Right lobe of liver (tissue), 6 donors: ENCODE results near the gene PPP6R3. TPM values are rescaled to one million over a fixed set of nuclear protein-coding genes. Genes with fewer than 3 reads are reported as not detected.

Experiments
- ATAC-seq, 4 donors: fragments of 200-7000 bp; cut with Tn5 transposase; one replicate each; pipeline ENCODE4 v1.9.1; 2020; ENCODE audit warnings: mild to moderate bottlenecking in 4 of 4, moderate library complexity in 4 of 4
- DNase-seq, 3 donors: peaks; one replicate each; pipeline ENCODE4 v3.0.0-alpha.2; 2020
- H3K27ac ChIP-seq, 3 donors: fragments of 200-600 bp; one replicate each; pipeline ENCODE4 v1.8.0; 2022
- H3K27me3 ChIP-seq, 2 donors: fragments of 200-600 bp; one replicate each; pipeline ENCODE4 v1.8.0; 2022
- H3K36me3 ChIP-seq, 4 donors: fragments of 200-600 bp; sonication (generic) in 1 of 4; one replicate each; pipeline versions ENCODE4 v1.5.1 to v1.8.0; 2017 to 2022; ENCODE audit warnings: control low read depth in 1 of 4
- H3K4me1 ChIP-seq, 4 donors: fragments of 200-600 bp; sonication (generic) in 1 of 4; one replicate each; pipeline versions ENCODE4 v1.5.1 to v1.8.0; 2017 to 2022; ENCODE audit warnings: control low read depth in 1 of 4
- H3K4me3 ChIP-seq, 3 donors: fragments of 200-600 bp; one replicate each; pipeline ENCODE4 v1.8.0; 2022
- H3K9me3 ChIP-seq, 4 donors: fragments of 200-600 bp; sonication (generic) in 1 of 4; one replicate each; pipeline versions ENCODE4 v1.5.1 to v1.8.0; 2017 to 2022; ENCODE audit warnings: control low read depth in 1 of 4
- POLR2A ChIP-seq: fragments of 450-650 bp; IDR thresholded peaks from one replicate; pipeline ENCODE4 v1.6.1; 2017; ENCODE audit warnings: antibody characterized with exemption, mild to moderate bottlenecking
- WGBS: methylation state at CpG from one replicate; pipeline ENCODE4 v1.1.6; 2018; ENCODE audit warnings: low coverage, low lambda C conversion rate; ENCODE audit not compliant: insufficient coverage; ENCODE audit errors: missing lambda C conversion rate; 5-methylcytosine and 5-hydroxymethylcytosine counted together
- intact Hi-C, 2 donors: fragments of 100-400 bp; cut with DNase I; formaldehyde crosslinking; loops; one replicate each; pipeline versions ENCODE4 v1.11.2 to v1.14.1; 2022
- total RNA-seq, 6 experiments: library from RNA; depleted of rRNA in 2 of 6; stranded (reverse); fragments of >200 nt in 2 of 6; fragmentation: NEBNext Ultra II Directional in 3 of 6; extraction: Animal tissue kit (Norgen Biotek cat#: 25700) in 3 of 6; gene quantifications; one replicate each; pipeline versions ENCODE4 v1.1.0 to v1.2.4, GENCODE V29; 2016 to 2023
- TF ChIP-seq, protein P1 (sequence below), 4 donors: fragments of 200-600 bp in 3 of 4; fragments of 450-650 bp in 1 of 4; IDR thresholded peaks; one replicate each; pipeline versions ENCODE4 v1.5.1 to v1.8.0; 2016 to 2022; ENCODE audit warnings: antibody characterized with exemption in 4 of 4, mild to moderate bottlenecking in 2 of 4
- donor health status: DM: no; HTN: yes; CAD: no.
- donor health status: DM: no; HTN: no; CAD: no.
- donor health status: DM: no; HTN: no; CAD: no.
- donor health status: DM: no; HTN: yes; CAD: no.
- donor health status: DM: no; HTN: yes; CAD: no.

PPP6R3 gene
- total RNA-seq, 6 experiments from 2014 or later = 35.8 to 48.3 (median 39.2) TPM

DNA sequence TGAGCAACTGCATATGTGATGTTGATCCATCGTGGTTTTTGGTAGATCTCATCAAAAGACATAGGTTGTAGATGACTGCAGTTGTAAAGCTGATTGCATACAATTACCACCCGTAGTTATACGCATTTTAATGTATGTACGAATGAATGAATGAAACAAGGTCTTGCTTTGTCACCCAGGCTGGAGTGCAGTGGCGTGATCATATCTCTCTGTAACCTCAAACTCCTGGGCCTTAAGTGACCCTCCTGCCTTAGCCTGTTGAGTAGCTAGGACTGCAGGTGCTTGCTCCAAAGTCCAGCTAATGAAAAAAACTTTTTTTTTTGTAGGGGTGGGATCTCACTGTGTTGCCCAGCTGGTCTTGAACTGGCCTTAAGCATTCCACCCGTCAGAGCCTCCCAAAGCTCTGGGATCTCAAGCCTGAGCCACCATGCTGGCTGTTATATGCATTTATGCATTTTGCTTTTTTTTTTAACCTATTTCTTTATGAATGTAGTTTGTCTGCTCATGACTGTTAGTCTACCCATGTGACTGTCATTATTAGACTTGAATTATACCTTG lies 53.5 kb downstream of the PPP6R3 start:
- peaks cover 0 to 14% (median 5%) of the 10 kb centered on the region in 4 donors for H3K4me1 ChIP-seq
- TF ChIP-seq POLR2A = no peak
- TF ChIP-seq, protein P1, sequence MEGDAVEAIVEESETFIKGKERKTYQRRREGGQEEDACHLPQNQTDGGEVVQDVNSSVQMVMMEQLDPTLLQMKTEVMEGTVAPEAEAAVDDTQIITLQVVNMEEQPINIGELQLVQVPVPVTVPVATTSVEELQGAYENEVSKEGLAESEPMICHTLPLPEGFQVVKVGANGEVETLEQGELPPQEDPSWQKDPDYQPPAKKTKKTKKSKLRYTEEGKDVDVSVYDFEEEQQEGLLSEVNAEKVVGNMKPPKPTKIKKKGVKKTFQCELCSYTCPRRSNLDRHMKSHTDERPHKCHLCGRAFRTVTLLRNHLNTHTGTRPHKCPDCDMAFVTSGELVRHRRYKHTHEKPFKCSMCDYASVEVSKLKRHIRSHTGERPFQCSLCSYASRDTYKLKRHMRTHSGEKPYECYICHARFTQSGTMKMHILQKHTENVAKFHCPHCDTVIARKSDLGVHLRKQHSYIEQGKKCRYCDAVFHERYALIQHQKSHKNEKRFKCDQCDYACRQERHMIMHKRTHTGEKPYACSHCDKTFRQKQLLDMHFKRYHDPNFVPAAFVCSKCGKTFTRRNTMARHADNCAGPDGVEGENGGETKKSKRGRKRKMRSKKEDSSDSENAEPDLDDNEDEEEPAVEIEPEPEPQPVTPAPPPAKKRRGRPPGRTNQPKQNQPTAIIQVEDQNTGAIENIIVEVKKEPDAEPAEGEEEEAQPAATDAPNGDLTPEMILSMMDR (IDR thresholded peaks at IDR 0.05) = no peak
- peak in 1 of 4 donors; percentile 19 for ATAC-seq
- H3K4me3 ChIP-seq = no peak overlapping the region
- H3K27ac ChIP-seq = no peak overlapping the region
- H3K9me3 ChIP-seq = no peaks in the 10 kb centered on the region
- no peaks in the 10 kb centered on the region for H3K36me3 ChIP-seq
- intact Hi-C loops = no loop called here
- WGBS = 90% methylated on average over 6 of the region's 6 CpGs
- DNase-seq = no peak
- no peaks in the 10 kb centered on the region for H3K27me3 ChIP-seq

DNA sequence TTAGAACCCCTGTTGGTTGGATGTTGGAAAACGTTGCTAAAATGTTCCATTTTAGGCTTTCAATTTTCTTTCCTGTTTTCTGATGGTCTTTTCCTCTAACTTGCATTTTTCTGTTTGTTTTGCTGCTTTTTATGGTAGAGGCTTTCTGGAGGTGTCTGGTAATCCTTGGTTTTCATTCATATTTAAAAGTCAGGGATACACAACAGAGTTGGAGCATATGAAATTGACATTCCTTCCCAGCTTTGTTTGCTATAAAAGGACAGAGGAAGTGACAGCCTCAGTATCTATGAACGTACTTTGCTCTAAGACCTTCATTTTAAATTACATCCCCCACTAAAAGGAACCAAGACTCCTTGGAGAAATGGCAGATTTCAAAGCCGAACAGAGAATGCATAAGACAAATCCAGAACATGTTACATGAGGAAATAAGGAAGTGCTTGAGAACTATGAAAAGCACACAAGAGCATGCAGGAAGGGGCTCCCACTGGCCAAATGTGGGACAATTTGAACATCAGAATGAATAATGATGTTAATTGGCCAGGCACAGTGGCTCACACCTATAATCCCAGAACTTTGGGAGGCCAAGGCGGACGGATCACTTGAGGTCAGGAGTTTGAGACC lies 56.7 kb downstream of the PPP6R3 start:
- no peaks in the 10 kb centered on the region for H3K27me3 ChIP-seq
- peaks cover 0 to 28% (median 3%) of the 10 kb centered on the region in 4 donors for H3K36me3 ChIP-seq
- 70% methylated on average over 4 of the region's 5 CpGs for WGBS
- no peak for DNase-seq
- H3K9me3 ChIP-seq = no peaks in the 10 kb centered on the region
- H3K27ac ChIP-seq = no peak overlapping the region
- intact Hi-C loops = no loop called here
- no peak for TF ChIP-seq POLR2A
- TF ChIP-seq, protein P1 (IDR thresholded peaks at IDR 0.05) = no peak
- H3K4me1 ChIP-seq = peaks cover 0 to 10% (median 5%) of the 10 kb centered on the region in 4 donors
- no peak for ATAC-seq
- H3K4me3 ChIP-seq = no peak overlapping the region

DNA sequence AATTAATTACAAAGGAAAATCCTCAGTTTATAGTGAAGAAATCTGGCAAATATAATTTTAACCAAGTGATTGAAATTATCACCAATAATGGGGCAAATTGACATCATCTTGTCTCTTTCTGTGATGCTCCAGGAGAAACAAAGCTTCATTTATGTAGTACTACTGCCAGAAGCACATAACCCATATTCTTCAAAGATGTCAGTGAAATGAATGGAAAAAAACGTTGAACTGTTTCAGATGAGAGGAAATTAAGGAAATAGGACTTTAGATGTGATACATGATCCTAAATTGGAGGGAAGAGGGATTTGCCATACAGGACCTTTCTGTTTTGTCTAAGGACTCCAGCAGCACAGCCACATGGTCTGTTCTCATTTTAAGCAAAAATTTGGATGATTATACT lies 57.6 kb downstream of the PPP6R3 start:
- intact Hi-C loops = no loop called here
- WGBS = 50% methylated on average over 1 of the region's 1 CpG
- DNase-seq = no peak
- Histone ChIP-seq H3K27ac (no peak overlapping the region), H3K27me3 (no peaks in the 10 kb centered on the region), H3K4me1 (peaks cover 0 to 4% (median 1%) of the 10 kb centered on the region in 4 donors), H3K9me3 (no peaks in the 10 kb centered on the region), H3K4me3 (no peak overlapping the region), H3K36me3 (peaks cover 0 to 36% (median 8%) of the 10 kb centered on the region in 4 donors)
- ATAC-seq = no peak
- TF ChIP-seq POLR2A = no peak
- TF ChIP-seq, protein P1 (IDR thresholded peaks at IDR 0.05) = no peak

DNA sequence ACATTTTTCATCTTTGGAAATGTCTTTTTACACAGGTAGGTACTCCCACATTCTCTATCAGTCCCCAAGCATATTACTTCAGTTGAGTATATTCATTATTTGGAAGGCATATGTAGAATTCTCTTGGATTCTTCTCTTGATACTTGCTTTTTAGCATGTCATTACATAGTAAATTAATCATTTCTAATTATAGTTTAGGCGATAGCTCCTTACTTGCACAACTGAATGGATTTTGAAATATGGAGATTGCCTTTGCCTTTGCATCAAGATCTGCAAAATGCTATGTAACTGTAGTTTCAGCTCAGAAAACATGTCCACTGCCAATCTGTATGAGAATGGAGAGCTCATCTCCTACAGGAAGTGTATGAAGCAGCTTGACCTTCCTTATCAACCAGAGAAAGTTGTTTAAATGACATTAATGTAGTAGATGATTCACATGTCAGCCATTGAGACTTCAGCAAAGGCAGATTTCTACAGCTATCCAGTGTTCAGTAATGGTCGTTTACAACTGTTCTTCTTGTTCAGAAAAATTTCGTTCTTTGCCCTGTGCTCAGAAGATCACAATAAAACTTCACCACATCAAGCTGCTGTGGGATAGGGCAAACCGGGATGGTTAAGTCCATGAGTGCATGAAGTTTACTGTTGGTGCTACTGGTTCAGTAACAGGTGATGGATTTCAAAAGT lies 61.6 kb downstream of the PPP6R3 start:
- DNase-seq = no peak
- intact Hi-C loops = no loop called here
- Histone ChIP-seq H3K9me3 (no peaks in the 10 kb centered on the region), H3K4me1 (peaks cover 0 to 6% (median 0%) of the 10 kb centered on the region in 4 donors), H3K36me3 (peaks cover 0 to 59% (median 9%) of the 10 kb centered on the region in 4 donors), H3K4me3 (no peak overlapping the region), H3K27me3 (no peaks in the 10 kb centered on the region), H3K27ac (no peak overlapping the region)
- ATAC-seq = no peak
- no peak for TF ChIP-seq POLR2A
- TF ChIP-seq, protein P1 (IDR thresholded peaks at IDR 0.05) = no peak
- 68% methylated on average over 4 of the region's 4 CpGs for WGBS
